Upper lobe of left lung (tissue), 6 donors: ENCODE measurements around the gene TSC1. TPM values are rescaled to one million over a fixed set of nuclear protein-coding genes. Genes with fewer than 3 reads are reported as not detected.

ENCODE experiments used
- ATAC-seq, 2 donors: fragments of 200-7000 bp; cut with Tn5 transposase; one replicate each; pipeline ENCODE4 v1.9.1; 2022; ENCODE audit warnings: mild to moderate bottlenecking in 2 of 2, moderate library complexity in 2 of 2; ENCODE audit not compliant: low FRiP score in 2 of 2
- DNase-seq, 2 donors: peaks; one replicate each; pipeline ENCODE4 v3.0.0-alpha.2; 2019 to 2020
- H3K27ac ChIP-seq, 4 donors: fragments of 200-600 bp; sonication (generic); one replicate each; pipeline ENCODE4 v1.5.1; 2016 to 2019
- H3K27me3 ChIP-seq, 4 donors: fragments of 200-600 bp; sonication (generic); one replicate each; pipeline ENCODE4 v1.5.1; 2017 to 2019
- H3K36me3 ChIP-seq, 4 donors: fragments of 200-600 bp; sonication (generic); one replicate each; pipeline ENCODE4 v1.5.1; 2016 to 2019
- H3K4me1 ChIP-seq, 4 donors: fragments of 200-600 bp; sonication (generic); one replicate each; pipeline ENCODE4 v1.5.1; 2018 to 2019
- H3K4me3 ChIP-seq, 4 donors: fragments of 200-600 bp; sonication (generic); one replicate each; pipeline ENCODE4 v1.5.1; 2017 to 2019; ENCODE audit warnings: mild to moderate bottlenecking in 2 of 4, moderate library complexity in 1 of 4
- H3K9me3 ChIP-seq, 4 donors: fragments of 200-600 bp; sonication (generic); one replicate each; pipeline ENCODE4 v1.5.1; 2018 to 2019
- EP300 ChIP-seq, 4 donors: sonication (generic); formaldehyde crosslinking; IDR thresholded peaks; one replicate each; pipeline ENCODE4 v1.5.1; 2017; ENCODE audit warnings: antibody characterized with exemption in 4 of 4, control low read depth in 2 of 4
- POLR2A ChIP-seq, 4 donors: fragments of 450-650 bp; IDR thresholded peaks; one replicate each; pipeline ENCODE4 v1.5.1; 2016 to 2017; ENCODE audit warnings: antibody characterized with exemption in 4 of 4, mild to moderate bottlenecking in 2 of 4
- POLR2AphosphoS5 ChIP-seq, 2 donors: sonication (generic); formaldehyde crosslinking; IDR thresholded peaks; one replicate each; pipeline ENCODE4 v1.5.1; 2017; ENCODE audit warnings: antibody characterized with exemption in 2 of 2
- WGBS, 2 donors: methylation state at CpG; one replicate each; pipeline ENCODE4 v1.1.5; 2017 to 2018; 5-methylcytosine and 5-hydroxymethylcytosine counted together
- total RNA-seq, 6 donors: library from RNA; depleted of rRNA in 4 of 6; stranded (reverse); fragments of >200 nt in 4 of 6; gene quantifications; one replicate each; pipeline versions ENCODE4 v1.1.0 to v1.2.1, GENCODE V29; 2016 to 2021
- TF ChIP-seq, protein P1 (sequence below), 6 experiments: fragments of 450-650 bp in 4 of 6; fragments of 200-600 bp in 2 of 6; sonication (generic) in 2 of 6; IDR thresholded peaks; one replicate each; pipeline ENCODE4 v1.5.1; 2016 to 2019; ENCODE audit warnings: antibody characterized with exemption in 6 of 6
- donor health status: DM: no; HTN: no; CAD: no; lungs with moderate emphysema.
- donor health status: DM: no; HTN: yes; CAD: no; lungs with severe emphysema.

Gene TSC1
- total RNA-seq, 6 donors from 2014 or later = 34.4 to 185 (median 50.0) TPM

DNA sequence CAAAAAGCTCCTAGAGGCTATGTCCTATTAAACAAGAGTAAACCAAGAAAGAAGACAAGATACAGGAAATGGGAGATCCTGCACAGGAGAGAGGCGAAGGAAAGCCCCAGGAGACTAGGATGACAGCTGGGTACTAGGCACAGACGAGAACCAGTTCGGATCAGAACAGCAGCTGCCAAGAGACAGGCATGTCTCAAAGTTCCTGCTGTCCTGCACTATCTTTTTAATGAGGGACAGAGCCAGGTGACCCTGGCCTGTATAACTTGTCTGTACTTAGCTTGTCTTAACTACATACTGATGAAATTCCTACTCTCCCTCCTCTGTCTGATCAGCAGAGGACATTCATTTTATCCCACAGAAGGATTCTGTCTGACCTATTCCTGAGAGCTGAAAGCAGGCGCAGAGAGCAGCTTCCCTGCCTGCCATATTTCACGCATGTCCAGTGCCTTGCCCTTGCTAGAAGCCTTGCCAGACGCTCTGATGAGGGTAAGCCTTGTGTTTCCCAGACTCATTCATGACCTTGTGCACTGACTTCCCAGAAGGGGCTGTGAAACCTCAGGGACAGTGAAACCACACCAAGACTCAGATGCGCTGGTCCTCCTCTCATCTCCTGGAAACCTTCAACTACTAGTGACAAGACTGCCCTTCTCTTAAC, 24.7 kb downstream of the TSC1 start:
- TF ChIP-seq POLR2A (IDR thresholded peaks at IDR 0.05) (no peak), POLR2AphosphoS5 (IDR thresholded peaks at IDR 0.05) (no peak), EP300 (IDR thresholded peaks at IDR 0.05) (no peak)
- TF ChIP-seq, protein P1, sequence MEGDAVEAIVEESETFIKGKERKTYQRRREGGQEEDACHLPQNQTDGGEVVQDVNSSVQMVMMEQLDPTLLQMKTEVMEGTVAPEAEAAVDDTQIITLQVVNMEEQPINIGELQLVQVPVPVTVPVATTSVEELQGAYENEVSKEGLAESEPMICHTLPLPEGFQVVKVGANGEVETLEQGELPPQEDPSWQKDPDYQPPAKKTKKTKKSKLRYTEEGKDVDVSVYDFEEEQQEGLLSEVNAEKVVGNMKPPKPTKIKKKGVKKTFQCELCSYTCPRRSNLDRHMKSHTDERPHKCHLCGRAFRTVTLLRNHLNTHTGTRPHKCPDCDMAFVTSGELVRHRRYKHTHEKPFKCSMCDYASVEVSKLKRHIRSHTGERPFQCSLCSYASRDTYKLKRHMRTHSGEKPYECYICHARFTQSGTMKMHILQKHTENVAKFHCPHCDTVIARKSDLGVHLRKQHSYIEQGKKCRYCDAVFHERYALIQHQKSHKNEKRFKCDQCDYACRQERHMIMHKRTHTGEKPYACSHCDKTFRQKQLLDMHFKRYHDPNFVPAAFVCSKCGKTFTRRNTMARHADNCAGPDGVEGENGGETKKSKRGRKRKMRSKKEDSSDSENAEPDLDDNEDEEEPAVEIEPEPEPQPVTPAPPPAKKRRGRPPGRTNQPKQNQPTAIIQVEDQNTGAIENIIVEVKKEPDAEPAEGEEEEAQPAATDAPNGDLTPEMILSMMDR (IDR thresholded peaks at IDR 0.05) = no peak
- DNase-seq = no peak
- peaks cover 20 to 98% (median 68%) of the 10 kb centered on the region in 4 donors for H3K36me3 ChIP-seq
- H3K4me1 ChIP-seq = no peaks in the 10 kb centered on the region
- H3K27ac ChIP-seq = no peak overlapping the region
- WGBS, 2 donors = 95% methylated on average over 7 of the region's 7 CpGs
- H3K4me3 ChIP-seq = no peak overlapping the region
- H3K9me3 ChIP-seq = no peaks in the 10 kb centered on the region
- H3K27me3 ChIP-seq = no peaks in the 10 kb centered on the region
- ATAC-seq = no peak

DNA sequence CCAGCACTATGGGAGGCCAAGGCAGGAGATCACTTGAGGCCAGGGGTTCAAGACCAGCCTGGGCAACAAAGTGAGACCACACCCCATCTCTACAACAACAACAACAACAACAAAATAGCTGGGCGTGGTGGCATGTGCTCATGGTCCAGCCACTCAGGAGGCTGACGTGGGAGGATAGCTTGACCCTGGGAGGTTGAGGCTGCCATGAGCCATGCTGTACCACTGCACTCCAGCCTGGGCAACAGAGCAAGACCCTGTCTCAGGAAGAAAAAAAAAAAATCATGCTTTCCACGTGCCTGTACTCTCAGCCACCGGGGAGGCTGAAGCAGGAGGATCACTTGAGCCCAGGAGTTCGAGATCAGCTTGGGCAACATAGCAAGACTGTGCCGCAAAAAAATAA, 29.5 kb downstream of the TSC1 start:
- H3K9me3 ChIP-seq = no peaks in the 10 kb centered on the region
- H3K4me3 ChIP-seq = no peak overlapping the region
- no peak overlapping the region for H3K27ac ChIP-seq
- H3K36me3 ChIP-seq = peaks cover 20 to 86% (median 57%) of the 10 kb centered on the region in 4 donors
- H3K27me3 ChIP-seq = no peaks in the 10 kb centered on the region
- H3K4me1 ChIP-seq = no peaks in the 10 kb centered on the region
- ATAC-seq = no peak
- DNase-seq = no peak
- TF ChIP-seq POLR2AphosphoS5 (IDR thresholded peaks at IDR 0.05) = no peak
- TF ChIP-seq, protein P1 (IDR thresholded peaks at IDR 0.05) = no peak
- WGBS, 2 donors = 94% methylated on average over 6 of the region's 6 CpGs

DNA sequence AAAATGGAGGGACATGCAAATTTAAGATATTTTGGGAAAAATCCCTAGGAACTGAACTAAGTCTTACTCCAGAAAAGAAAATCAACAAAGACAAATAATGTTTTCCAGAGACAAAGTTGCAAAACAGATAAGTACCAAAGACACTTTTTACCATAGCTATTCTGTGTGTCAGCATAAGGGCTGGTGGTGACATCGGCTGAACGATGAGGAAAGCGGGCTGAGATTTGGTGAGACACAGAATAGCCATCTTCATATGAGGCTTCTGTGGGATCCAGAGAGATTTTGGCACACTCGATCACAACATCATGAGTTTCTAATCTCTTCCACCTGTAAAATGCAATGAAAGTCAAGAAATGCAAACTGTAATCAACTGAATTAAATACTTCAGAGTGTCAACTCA, 32.3 kb downstream of the TSC1 start:
- Histone ChIP-seq H3K4me1 (no peaks in the 10 kb centered on the region), H3K4me3 (no peak overlapping the region), H3K36me3 (peaks cover 26 to 75% (median 46%) of the 10 kb centered on the region in 4 donors), H3K27ac (no peak overlapping the region), H3K27me3 (no peaks in the 10 kb centered on the region), H3K9me3 (no peaks in the 10 kb centered on the region)
- TF ChIP-seq POLR2AphosphoS5 (IDR thresholded peaks at IDR 0.05) (no peak), EP300 (IDR thresholded peaks at IDR 0.05) (no peak), POLR2A (IDR thresholded peaks at IDR 0.05) (no peak)
- TF ChIP-seq, protein P1 (IDR thresholded peaks at IDR 0.05) = no peak
- WGBS, 2 donors = 90 to 95% methylated on average over 4 of the region's 4 CpGs
- ATAC-seq (no peak), DNase-seq (no peak)

DNA sequence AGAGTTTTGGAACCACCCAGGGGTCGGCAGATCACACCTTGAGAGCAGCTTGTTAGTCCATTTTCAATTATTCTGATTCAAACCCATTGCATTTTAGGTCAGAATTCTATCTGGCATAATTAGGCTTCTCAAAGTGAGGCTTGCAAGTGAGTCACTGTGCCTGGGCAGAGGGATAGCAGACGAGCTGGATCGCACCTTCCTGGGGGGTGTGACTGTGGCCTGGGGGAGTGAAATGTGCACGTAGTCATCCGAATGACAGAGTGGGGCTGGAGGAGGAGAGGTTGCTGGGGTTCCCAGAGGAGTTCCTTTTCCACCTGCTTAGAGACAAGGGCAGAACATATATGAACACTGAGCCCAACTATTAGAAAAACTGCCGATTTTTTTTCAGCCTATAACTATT, 34.0 kb downstream of the TSC1 start:
- H3K27me3 ChIP-seq = no peaks in the 10 kb centered on the region
- DNase-seq (no peak), ATAC-seq (no peak)
- peaks cover 26 to 71% (median 55%) of the 10 kb centered on the region in 4 donors for H3K36me3 ChIP-seq
- H3K4me1 ChIP-seq = no peaks in the 10 kb centered on the region
- H3K4me3 ChIP-seq = no peak overlapping the region
- no peak overlapping the region for H3K27ac ChIP-seq
- H3K9me3 ChIP-seq = no peaks in the 10 kb centered on the region
- no peak for TF ChIP-seq POLR2AphosphoS5 (IDR thresholded peaks at IDR 0.05)
- TF ChIP-seq EP300 (IDR thresholded peaks at IDR 0.05) = no peak
- TF ChIP-seq POLR2A (IDR thresholded peaks at IDR 0.05) = no peak
- TF ChIP-seq, protein P1 (IDR thresholded peaks at IDR 0.05) = no peak
- 88 to 99% methylated on average over 6 of the region's 6 CpGs for WGBS, 2 donors

DNA sequence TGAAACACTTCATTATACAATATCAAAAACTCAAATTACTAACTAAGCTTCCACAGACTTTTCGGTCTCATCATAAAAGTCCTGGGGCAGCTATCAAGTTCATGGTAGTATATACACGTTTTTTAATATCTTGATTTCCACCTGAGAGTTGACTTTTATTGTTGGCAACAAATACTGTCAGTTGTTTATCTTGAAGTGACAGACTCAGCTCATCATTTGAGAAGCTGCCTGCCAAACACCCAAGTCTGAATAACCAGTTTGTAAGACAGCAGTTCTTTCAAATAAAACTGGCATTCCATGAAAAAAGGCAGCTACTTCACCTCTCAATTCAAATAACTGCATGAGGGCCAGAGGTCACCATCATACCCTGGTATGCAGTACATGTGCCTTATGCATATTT, 35.1 kb downstream of the TSC1 start:
- no peak overlapping the region for H3K4me3 ChIP-seq
- WGBS, 2 donors = 85 to 89% methylated on average over 2 of the region's 2 CpGs
- peaks cover 23 to 71% (median 56%) of the 10 kb centered on the region in 4 donors for H3K36me3 ChIP-seq
- TF ChIP-seq POLR2A (IDR thresholded peaks at IDR 0.05) (no peak), EP300 (IDR thresholded peaks at IDR 0.05) (no peak), POLR2AphosphoS5 (IDR thresholded peaks at IDR 0.05) (no peak)
- TF ChIP-seq, protein P1 (IDR thresholded peaks at IDR 0.05) = no peak
- no peak overlapping the region for H3K27ac ChIP-seq
- H3K9me3 ChIP-seq = no peaks in the 10 kb centered on the region
- DNase-seq = no peak
- H3K27me3 ChIP-seq = no peaks in the 10 kb centered on the region
- H3K4me1 ChIP-seq = no peaks in the 10 kb centered on the region
- no peak for ATAC-seq
